ENCODE data around the gene ELMO1. TPM values are rescaled to one million over a fixed set of nuclear protein-coding genes. Genes with fewer than 3 reads are reported as not detected.

ELMO1 gene
- total RNA-seq, 1 experiment from 2014 or later = 1.1 TPM

GRCh38 chr7:36889182-36889581, 559.5 kb downstream of the ELMO1 start:
- H3K9me3 ChIP-seq (ENCODE audit: control insufficient read depth in 1 of 2, insufficient read depth in 1 of 2, low read depth in 1 of 2, low read length in 2 of 2) = no peaks in the 10 kb centered on the region
- H3K4me3 ChIP-seq (replicated peaks in 1 of 2; ENCODE audit: low read depth in 1 of 2, low read length in 2 of 2) = no peak overlapping the region
- ChIA-PET POLR2A (no interaction called here), CTCF (no interaction called here), RAD21 (ENCODE audit: low non-redundant PET in 1 of 2, low total read pairs in 2 of 2, uncharacterized antibody in 2 of 2, unreplicated experiment in 2 of 2) (no interaction called here)
- peaks cover 12% of the 10 kb centered on the region; the same call in 1 of the 2 replicates for H3K27me3 ChIP-seq (ENCODE audit: insufficient read depth, low read length)
- no peaks in the 10 kb centered on the region for H4K20me1 ChIP-seq (ENCODE audit: insufficient read depth)
- no peak overlapping the region for H3K27ac ChIP-seq (ENCODE audit: low read depth, low read length)
- no TSS peak for BruUV-seq (replicated peaks)
- TF ChIP-seq JUND (IDR thresholded peaks at IDR 0.05) (no peak), POLR2A (IDR thresholded peaks at IDR 0.05; ENCODE audit: borderline replicate concordance, extremely low read depth, insufficient read depth, insufficient read length) (no peak)
- TF ChIP-seq, protein P1, sequence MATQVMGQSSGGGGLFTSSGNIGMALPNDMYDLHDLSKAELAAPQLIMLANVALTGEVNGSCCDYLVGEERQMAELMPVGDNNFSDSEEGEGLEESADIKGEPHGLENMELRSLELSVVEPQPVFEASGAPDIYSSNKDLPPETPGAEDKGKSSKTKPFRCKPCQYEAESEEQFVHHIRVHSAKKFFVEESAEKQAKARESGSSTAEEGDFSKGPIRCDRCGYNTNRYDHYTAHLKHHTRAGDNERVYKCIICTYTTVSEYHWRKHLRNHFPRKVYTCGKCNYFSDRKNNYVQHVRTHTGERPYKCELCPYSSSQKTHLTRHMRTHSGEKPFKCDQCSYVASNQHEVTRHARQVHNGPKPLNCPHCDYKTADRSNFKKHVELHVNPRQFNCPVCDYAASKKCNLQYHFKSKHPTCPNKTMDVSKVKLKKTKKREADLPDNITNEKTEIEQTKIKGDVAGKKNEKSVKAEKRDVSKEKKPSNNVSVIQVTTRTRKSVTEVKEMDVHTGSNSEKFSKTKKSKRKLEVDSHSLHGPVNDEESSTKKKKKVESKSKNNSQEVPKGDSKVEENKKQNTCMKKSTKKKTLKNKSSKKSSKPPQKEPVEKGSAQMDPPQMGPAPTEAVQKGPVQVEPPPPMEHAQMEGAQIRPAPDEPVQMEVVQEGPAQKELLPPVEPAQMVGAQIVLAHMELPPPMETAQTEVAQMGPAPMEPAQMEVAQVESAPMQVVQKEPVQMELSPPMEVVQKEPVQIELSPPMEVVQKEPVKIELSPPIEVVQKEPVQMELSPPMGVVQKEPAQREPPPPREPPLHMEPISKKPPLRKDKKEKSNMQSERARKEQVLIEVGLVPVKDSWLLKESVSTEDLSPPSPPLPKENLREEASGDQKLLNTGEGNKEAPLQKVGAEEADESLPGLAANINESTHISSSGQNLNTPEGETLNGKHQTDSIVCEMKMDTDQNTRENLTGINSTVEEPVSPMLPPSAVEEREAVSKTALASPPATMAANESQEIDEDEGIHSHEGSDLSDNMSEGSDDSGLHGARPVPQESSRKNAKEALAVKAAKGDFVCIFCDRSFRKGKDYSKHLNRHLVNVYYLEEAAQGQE (IDR thresholded peaks at IDR 0.05; ENCODE audit: low read depth) = no peak
- H3K4me2 ChIP-seq (ENCODE audit: low read length) = no peak overlapping the region
- no peak overlapping the region for H3K9ac ChIP-seq (ENCODE audit: low read length)
- H3K4me1 ChIP-seq (ENCODE audit: control insufficient read depth in 1 of 2, insufficient read depth in 2 of 2, low read length in 2 of 2) = no peaks in the 10 kb centered on the region
- intact Hi-C loops (cut with micrococcal nuclease) = no loop called here
- H3K79me2 ChIP-seq (ENCODE audit: insufficient read depth, low read length) = no peaks in the 10 kb centered on the region
- H3K36me3 ChIP-seq (ENCODE audit: control insufficient read depth in 1 of 2, insufficient read depth in 2 of 2, low read length in 2 of 2) = no peaks in the 10 kb centered on the region
- no peak overlapping the region for H2AFZ ChIP-seq (ENCODE audit: low read depth, low read length, poor library complexity, severe bottlenecking)
- H3K9me2 ChIP-seq (ENCODE audit: insufficient read depth) = no peaks in the 10 kb centered on the region
- DNase-seq (ENCODE audit: low read depth, low spot score) = no peak
- ATAC-seq = no peak

GRCh38 chr7:36887969-36888368, 560.7 kb downstream of the ELMO1 start:
- ATAC-seq = no peak
- POLR2A ChIA-PET = no interaction called here

More at GRCh38 chr7:36887969-36888368, 560.7 kb downstream of the ELMO1 start:
- ChIA-PET RAD21 (ENCODE audit: low non-redundant PET in 1 of 2, low total read pairs in 2 of 2, uncharacterized antibody in 2 of 2, unreplicated experiment in 2 of 2) (no interaction called here), CTCF (no interaction called here)
- no peak overlapping the region for H2AFZ ChIP-seq (ENCODE audit: low read depth, low read length, poor library complexity, severe bottlenecking)
- H3K9ac ChIP-seq (ENCODE audit: low read length) = no peak overlapping the region
- H3K4me2 ChIP-seq (ENCODE audit: low read length) = no peak overlapping the region
- H4K20me1 ChIP-seq (ENCODE audit: insufficient read depth) = no peaks in the 10 kb centered on the region
- intact Hi-C loops (cut with micrococcal nuclease) = no loop called here
- H3K36me3 ChIP-seq (ENCODE audit: control insufficient read depth in 1 of 2, insufficient read depth in 2 of 2, low read length in 2 of 2) = no peaks in the 10 kb centered on the region
- no peak overlapping the region for H3K4me3 ChIP-seq (replicated peaks in 1 of 2; ENCODE audit: low read depth in 1 of 2, low read length in 2 of 2)
- TF ChIP-seq SIN3A (IDR thresholded peaks at IDR 0.05; ENCODE audit: low read depth) (no peak), ZFX (IDR thresholded peaks at IDR 0.05) (no peak)
- peaks cover 12% of the 10 kb centered on the region; the same call in 1 of the 2 replicates for H3K27me3 ChIP-seq (ENCODE audit: insufficient read depth, low read length)
- H3K9me2 ChIP-seq (ENCODE audit: insufficient read depth) = no peaks in the 10 kb centered on the region
- no TSS peak for BruUV-seq (replicated peaks)
- DNase-seq (ENCODE audit: low read depth, low spot score) = no peak
- no peak overlapping the region for H3K27ac ChIP-seq (ENCODE audit: low read depth, low read length)
- no peaks in the 10 kb centered on the region for H3K9me3 ChIP-seq (ENCODE audit: control insufficient read depth in 1 of 2, insufficient read depth in 1 of 2, low read depth in 1 of 2, low read length in 2 of 2)
- no peaks in the 10 kb centered on the region for H3K4me1 ChIP-seq (ENCODE audit: control insufficient read depth in 1 of 2, insufficient read depth in 2 of 2, low read length in 2 of 2)
- H3K79me2 ChIP-seq (ENCODE audit: insufficient read depth, low read length) = no peaks in the 10 kb centered on the region
